GM04504 (cell line): ENCODE data around the gene CXCL14.

Source experiments
- DNase-seq: peaks from one replicate; pipeline ENCODE4 v3.0.0-alpha.2; 2012; ENCODE audit warnings: low read depth

CXCL14 gene

DNA sequence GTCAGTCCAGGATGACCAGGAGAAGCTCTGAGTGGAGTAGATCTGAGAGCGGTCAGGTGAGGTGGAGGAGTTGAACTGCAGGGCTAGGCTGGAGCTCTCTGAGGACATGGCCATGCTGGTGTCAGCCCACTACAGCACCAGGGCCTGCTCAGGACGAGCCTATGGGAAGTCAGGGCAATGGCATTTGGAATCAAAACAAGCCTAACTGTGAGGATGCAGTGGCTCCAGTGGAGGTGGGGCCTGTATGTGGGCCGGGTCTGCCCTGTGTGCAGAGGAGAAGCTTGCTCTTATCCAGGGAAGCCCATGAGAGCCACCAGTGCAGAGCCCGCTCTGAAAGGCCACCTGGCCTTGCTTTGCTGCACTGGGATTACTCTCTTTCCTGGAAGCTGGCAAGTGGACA is 11.1 kb downstream of the CXCL14 start:
- DNase-seq, result no peak

GRCh38 chr5:135566422-135567400 is 12.1 kb downstream of the CXCL14 start:
- no peak for DNase-seq

DNA sequence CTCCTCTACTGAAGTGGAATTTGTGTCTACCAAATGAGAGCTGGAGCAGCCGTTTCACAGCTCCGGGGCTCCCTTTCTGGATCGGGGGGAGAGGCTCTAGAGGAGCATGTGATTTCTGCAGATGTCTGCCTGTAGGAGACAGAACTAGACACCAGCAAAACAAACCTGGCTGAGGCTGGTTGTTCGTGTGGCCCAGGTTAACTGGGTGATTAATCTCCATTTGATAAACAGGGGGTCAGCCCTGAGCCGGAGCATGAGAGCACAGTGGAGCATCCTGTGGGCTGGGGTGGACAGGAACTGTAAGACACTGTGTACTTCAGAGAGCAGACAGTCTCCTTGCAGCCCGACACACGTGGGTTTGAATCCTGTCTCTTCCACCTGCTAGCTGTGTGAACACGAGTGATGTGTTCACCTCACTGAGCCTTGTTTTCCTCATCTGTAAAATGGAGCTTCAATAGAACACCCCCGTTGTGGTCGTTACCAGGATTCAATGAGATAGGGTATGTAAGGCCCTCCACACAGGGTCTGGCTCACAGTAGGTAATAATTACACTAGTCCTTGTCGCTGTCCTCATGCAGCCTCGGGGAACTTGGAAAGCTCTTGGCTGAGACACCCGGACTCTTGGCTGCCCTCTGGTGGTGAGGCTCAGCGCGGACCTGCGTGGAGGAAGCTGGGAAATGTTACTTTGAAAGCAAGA is 12.9 kb downstream of the CXCL14 start:
- no peak for DNase-seq

DNA sequence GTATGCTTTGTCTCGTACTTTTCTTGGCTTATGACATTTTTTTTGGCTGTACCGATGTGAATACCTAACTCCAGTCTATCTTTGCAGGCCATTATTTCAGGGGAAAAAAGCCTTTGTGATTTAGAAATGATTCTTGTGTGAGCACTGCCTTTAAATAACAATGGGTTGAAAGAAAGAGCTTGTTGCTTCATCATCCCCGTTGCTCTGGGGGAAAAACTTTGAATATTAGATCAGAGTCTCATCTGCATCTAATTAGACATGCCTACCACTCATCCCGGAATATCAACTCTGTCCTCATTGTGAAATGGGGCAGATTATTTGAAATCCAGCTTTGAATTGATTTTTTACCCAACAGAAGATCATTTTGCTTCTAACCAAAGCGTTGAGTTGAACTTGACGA is 13.5 kb downstream of the CXCL14 start:
- no peak for DNase-seq

GRCh38 chr5:135564331-135564730 is 14.5 kb downstream of the CXCL14 start:
- no peak for DNase-seq

DNA sequence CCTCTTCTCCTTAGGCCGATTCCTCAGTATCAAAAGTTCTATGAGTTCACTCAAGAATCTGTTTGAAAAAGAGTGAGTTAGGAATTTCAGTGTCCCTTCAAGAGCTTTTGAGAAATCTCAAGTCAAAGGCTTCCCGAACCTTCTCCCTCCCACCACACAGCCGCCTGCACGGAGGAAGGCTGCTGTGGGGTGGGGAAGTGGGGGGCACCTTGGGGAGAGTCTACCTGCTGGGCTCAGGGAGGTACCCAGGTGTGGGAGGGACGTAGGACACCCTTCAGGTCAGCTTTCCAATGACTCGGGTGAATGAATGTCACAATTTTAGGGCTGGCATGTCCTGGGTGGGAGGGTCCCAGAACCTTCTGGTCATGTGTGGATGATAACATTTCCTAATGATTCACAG is 17.5 kb downstream of the CXCL14 start:
- DNase-seq, result no peak

DNA sequence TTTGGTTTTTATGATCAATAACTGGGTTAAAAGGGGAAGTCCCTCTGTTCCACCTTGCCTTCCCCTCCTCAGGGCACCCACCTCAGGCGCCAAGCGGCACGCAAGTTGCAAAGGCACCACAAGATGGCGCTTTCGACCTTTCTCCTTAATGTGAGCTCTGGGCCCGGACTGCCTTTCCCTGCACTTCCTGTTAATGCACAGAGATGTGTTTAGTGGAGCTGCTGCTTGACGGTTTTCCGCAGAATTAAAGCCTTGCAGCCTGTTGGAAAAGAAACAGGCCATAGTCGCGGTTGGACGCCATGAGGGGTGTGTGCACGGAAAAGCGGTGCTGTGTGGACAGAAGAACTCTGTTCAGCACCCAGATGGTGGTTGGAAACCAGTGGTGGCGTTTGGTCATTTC is 17.9 kb downstream of the CXCL14 start:
- no peak for DNase-seq

DNA sequence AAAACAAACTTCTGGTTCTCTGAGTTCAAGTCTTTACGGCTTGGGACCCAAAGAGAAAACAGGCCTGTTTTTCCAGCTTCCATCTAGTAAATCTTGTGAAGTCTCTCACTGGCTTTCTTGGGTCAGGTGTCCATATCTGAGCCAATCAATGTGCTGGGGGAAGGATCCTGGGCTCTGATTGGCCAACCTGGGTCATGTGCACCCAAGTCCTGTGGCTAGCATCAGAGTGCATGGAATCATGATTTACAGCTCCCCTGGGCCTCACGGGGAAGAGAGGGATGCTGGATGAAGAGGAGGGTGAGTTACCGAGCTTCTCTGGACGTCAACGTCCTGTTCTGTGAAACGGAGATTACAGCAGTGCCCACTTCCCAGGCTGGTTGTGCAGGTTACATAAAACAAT is 19.4 kb downstream of the CXCL14 start:
- no peak for DNase-seq

GRCh38 chr5:135557076-135557838 is 21.5 kb downstream of the CXCL14 start:
- no peak for DNase-seq

- DNase-seq, result no peak
Measured at GRCh38 chr5:135556620-135557019, 22.2 kb downstream of the CXCL14 start.

DNA sequence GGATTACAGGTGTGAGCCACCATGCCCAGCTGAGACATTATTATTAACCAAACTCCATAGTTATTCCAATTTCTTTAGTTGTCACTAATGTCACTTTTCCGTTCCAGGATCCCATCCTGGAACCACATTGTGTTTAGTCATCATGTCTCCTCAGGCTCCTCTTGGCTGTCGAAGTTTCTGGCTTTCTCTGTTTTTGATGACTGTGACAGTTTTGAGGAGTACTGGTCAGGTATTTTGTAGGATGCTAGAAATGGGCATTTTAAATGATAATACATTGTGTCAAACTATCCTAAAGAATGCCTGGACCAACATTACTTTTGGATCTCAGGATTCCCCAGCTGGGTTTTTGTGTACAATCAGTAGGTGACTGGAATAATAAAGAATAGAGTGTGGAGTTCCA is 23.3 kb downstream of the CXCL14 start:
- no peak for DNase-seq

DNA sequence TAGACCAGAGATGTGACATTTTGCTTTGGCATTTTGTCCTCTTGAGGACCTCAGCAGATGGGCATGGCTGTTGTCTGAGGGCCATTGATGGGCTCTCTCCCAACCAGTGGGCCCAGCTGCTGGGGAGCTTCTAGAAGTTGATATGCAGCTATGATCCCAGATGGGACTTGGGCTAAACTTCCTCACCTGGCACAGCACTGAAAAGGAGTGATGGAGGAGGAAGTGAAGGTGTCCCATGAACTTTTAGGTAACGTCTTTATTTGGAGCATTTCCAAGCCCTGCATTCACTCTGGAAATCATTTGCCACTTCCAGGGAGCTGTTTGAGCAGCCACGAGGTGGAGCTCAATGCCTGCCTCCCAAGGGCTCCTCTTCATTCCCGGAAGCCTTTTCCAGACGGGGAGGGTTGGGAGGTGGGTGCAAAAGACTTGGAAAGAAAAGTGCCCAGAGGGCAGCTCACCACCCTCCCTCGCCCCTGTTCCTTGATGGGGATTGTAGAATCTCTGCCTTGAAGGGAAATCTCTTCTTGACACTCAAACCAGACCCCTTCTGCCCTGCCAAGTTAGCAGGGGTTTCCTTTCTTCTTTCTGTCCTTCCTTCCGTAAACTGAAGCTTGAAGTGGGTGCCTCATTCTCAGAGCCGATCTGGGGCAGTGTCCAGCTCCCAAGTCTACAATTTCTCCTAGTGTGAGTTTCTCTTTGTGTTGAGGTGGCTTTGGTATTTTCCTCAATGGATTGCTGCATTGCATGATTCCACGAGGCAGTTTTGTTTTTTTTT is 24.9 kb downstream of the CXCL14 start:
- no peak for DNase-seq

GRCh38 chr5:135551593-135552447 is 27.0 kb downstream of the CXCL14 start:
- peak; percentile 36 for DNase-seq

DNA sequence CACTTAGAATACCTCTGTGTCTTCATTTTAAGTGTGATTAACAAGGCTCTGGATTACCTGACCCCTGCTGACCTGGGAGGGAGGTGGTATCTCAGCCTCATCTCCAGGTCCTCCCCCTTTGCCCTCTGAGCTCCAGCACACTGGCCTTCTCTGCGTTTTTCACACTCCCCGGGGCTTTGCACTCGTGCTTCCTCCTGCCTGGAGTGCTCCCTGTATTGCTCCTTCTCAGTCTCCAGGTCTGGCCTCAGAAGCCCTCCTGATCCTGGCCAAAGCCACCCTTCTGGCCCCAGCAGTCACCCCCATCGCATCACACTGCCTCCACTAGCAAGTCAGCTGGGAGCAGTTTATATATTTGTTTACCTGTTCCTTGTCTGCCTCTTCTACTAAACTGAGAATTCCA is 29.4 kb downstream of the CXCL14 start:
- no peak for DNase-seq

DNA sequence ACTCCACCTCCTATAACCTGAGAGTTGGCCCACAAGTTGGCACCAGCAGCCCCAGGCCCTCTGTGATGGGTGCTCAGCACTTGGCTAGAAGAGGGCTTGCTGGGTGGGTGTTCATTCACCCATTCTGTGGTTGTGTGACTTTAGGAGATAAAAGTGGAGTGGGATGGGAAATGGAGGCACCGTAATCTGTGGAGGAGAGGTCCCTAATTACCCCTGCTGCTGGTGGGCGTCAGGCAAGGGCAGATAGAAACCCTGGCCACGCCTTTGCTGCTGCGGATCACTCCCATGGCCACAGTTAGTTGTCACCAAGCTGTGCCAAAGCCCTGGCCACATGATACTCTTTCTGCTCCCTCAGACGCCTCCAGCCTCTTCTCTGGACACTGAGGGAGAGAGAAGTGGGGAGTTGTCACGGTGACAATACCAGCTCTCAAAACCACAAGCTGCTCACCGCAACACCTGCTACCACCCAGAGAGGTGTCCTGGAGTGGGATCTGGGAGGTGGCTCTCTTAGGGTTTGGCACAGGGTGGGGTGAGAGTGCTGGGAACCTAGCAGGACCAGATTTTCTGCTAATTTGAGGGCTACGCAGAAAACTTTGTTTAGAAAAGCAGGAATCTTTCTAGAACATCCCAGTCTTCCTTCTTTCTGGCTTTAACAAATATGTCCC is 31.1 kb downstream of the CXCL14 start:
- no peak for DNase-seq

- DNase-seq, result no peak
Measured at GRCh38 chr5:135546912-135547311, 31.9 kb downstream of the CXCL14 start.

DNA sequence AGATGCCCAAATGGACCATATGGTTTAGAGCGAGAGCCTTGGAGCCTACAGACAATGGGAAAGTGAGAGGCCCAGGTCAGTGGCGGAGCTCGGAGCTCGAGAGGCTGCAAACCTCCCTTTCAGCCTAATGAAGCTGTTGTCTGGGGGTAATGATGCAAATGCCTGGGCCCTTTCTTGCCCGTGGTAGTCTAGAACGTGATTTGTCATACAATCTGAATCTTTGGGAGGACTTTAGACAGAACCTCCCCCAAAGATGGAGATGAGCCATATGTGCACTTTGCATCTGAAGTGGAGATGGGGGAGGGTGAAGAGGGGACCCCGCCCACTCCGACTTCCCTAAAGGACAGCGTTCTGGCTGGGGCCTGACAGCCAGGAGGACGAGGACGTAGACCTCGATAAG is 32.7 kb downstream of the CXCL14 start:
- DNase-seq, result no peak

- DNase-seq, result no peak
Measured at GRCh38 chr5:135545099-135545498, 33.7 kb downstream of the CXCL14 start.

- DNase-seq, result no peak
Measured at GRCh38 chr5:135543485-135544304, 35.1 kb downstream of the CXCL14 start.
